Erythroblast (primary cell): Measurements from ENCODE around the gene ZNF627.

ENCODE experiments used
- DNase-seq, 2 experiments: peaks; one replicate each; lab custom pipeline; 2025; lab: John Stamatoyannopoulos, UW
- GATA1 ChIP-seq: IDR thresholded peaks from 2 replicates; pipeline ENCODE4 v1.6.1; 2011; ENCODE audit warnings: low read depth, mild to moderate bottlenecking, control low read depth, low read length, moderate library complexity
- POLR2A ChIP-seq: IDR thresholded peaks from 2 replicates; pipeline ENCODE4 v1.6.1; 2011; ENCODE audit warnings: mild to moderate bottlenecking, low read length

The ZNF627 gene

DNA sequence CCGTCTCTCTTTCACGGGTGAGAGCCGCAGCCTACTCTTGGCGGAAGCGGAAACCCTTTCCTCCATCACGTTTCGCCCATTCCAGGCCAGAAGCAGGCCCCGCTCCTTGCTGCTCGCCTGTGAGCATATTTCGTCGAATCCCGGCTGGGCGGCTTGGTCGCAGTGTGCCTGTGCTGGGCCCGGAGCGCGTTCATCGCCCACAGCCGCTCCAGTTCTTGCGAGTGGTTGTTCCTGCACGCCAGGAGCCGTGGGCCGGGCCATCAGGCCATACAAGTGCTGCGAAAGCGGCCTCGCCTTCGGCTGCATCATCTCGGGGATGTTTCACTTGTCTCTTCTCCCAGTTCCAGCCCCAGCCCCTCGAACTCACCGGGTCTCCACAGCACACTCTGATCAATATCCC is 65.0 kb downstream of the ZNF627 start:
- TF ChIP-seq GATA1 (no peak), POLR2A (no peak)
- no peak for DNase-seq

DNA sequence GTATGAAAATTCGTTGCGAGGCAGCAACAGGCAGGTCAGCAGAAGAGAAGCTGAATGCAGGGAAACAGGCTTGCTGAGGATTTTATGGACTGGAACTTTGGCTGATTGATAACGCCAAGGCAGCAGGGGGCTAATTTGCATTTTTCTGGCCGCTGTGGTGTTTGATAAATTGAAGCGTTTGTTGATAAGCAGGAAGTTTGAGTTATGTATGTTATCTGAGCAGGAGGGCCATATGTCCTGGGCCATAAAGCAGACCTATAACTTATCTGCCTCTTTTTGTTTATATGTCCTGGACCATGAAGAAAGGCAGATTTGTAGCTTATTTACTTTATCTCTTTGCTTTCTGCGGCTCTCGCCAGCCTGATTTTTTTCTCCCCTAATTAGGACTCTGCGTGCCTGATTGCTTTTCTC is 65.9 kb downstream of the ZNF627 start:
- TF ChIP-seq POLR2A (no peak), GATA1 (no peak)
- peak in 1 of 2 experiments; percentile 46 for DNase-seq
